Mucosa of descending colon (tissue), 3 donors: Measurements from ENCODE around the gene USP24. TPM values are rescaled to one million over a fixed set of nuclear protein-coding genes. Genes with fewer than 3 reads are reported as not detected.
"Not testable (repeated sequence)": the region's sequence is repeated elsewhere in the genome, so short reads cannot be mapped to it uniquely, and the experiment has no call there.

ENCODE experiments used
- ATAC-seq: fragments of 200-7000 bp; cut with Tn5 transposase; one replicate; pipeline ENCODE4 v1.9.1; 2020; ENCODE audit warnings: mild to moderate bottlenecking, moderate library complexity
- DNase-seq, 3 donors: peaks; one replicate each; pipeline ENCODE4 v3.0.0-alpha.2; 2020
- H3K36me3 ChIP-seq: fragments of 200-600 bp; one replicate; pipeline ENCODE4 v1.8.0; 2021; ENCODE audit warnings: low read depth, mild to moderate bottlenecking
- H3K4me1 ChIP-seq: fragments of 200-600 bp; one replicate; pipeline ENCODE4 v1.8.0; 2021; ENCODE audit warnings: low read depth, mild to moderate bottlenecking
- H3K4me3 ChIP-seq: fragments of 200-600 bp; one replicate; pipeline ENCODE4 v1.8.0; 2021; ENCODE audit warnings: mild to moderate bottlenecking
- H3K9me3 ChIP-seq: fragments of 200-600 bp; one replicate; pipeline ENCODE4 v1.8.0; 2021; ENCODE audit warnings: mild to moderate bottlenecking
- intact Hi-C, 2 donors: fragments of 100-400 bp; cut with DNase I in 1 of 2; cut with micrococcal nuclease in 1 of 2; formaldehyde crosslinking; loops; one replicate each; pipeline versions ENCODE4 v1.11.0 to v1.11.1; 2022; cut with DNase I, micrococcal nuclease
- total RNA-seq, 3 donors: library from RNA; stranded (reverse); fragmentation: NEBNext Ultra II Directional in 2 of 3; extraction: Animal tissue kit (Norgen Biotek cat#: 25700) in 2 of 3; gene quantifications; one replicate each; pipeline versions ENCODE4 v1.2.1 to v1.2.4, GENCODE V29; 2021 to 2023
- TF ChIP-seq, protein P1 (sequence below): fragments of 200-600 bp; IDR thresholded peaks from one replicate; pipeline ENCODE4 v1.8.0; 2022; ENCODE audit warnings: antibody characterized with exemption, mild to moderate bottlenecking
- donor health status: DM: no; HTN: no; CAD: no; lungs with moderate emphysema.
- donor health status: DM: no; HTN: no; CAD: no.
- donor health status: DM: no; HTN: yes; CAD: no.

Gene USP24
- total RNA-seq, 3 donors from 2014 or later, result 35.5 to 51.1 (median 46.2) TPM

DNA sequence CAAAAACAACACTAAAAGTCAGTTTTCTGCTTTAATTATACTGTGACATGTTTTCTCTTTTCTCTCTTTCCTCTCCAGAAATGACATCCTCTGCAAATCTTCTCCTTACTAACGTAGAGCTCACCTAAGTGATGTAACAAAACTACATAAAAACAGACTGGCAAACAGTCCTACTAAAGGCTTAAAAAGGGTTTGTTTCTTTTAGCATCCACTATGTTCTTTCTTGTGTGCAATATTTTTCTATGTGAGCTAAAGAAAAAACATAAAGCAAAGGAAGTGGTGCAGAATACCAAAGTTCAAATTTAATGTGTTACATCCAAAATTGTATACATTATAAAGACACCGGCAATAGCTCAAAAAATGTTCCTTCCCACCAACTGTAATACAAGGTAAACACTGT, 14.5 kb downstream of the USP24 start:
- Histone ChIP-seq H3K4me1 (peaks cover 6% of the 10 kb centered on the region), H3K9me3 (no peaks in the 10 kb centered on the region), H3K4me3 (no peak overlapping the region), H3K36me3 (no peaks in the 10 kb centered on the region)
- ATAC-seq (no peak), DNase-seq (no peak)
- intact Hi-C loops, result no loop called here
- TF ChIP-seq, protein P1, sequence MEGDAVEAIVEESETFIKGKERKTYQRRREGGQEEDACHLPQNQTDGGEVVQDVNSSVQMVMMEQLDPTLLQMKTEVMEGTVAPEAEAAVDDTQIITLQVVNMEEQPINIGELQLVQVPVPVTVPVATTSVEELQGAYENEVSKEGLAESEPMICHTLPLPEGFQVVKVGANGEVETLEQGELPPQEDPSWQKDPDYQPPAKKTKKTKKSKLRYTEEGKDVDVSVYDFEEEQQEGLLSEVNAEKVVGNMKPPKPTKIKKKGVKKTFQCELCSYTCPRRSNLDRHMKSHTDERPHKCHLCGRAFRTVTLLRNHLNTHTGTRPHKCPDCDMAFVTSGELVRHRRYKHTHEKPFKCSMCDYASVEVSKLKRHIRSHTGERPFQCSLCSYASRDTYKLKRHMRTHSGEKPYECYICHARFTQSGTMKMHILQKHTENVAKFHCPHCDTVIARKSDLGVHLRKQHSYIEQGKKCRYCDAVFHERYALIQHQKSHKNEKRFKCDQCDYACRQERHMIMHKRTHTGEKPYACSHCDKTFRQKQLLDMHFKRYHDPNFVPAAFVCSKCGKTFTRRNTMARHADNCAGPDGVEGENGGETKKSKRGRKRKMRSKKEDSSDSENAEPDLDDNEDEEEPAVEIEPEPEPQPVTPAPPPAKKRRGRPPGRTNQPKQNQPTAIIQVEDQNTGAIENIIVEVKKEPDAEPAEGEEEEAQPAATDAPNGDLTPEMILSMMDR, result no peak

DNA sequence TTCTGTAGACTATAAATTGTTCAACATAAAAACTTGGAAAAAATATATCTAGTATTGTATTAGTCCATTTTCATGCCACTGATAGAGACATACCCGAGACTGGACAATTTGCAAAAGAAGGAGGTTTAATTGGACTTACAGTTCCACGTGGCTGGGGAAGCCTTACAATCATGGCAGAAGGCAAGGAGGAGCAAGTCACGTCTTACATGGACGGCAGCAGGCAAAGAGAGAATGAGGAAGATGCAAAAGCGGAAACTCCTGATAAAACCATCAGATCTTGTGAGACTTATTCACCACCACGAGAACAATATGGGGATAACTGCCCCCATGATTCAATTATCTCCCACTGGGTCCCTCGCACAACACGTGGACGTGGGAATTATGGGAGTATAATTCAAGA, 15.4 kb downstream of the USP24 start:
- H3K4me1 ChIP-seq, DNase-seq, H3K4me3 ChIP-seq, H3K36me3 ChIP-seq, ATAC-seq, H3K9me3 ChIP-seq, intact Hi-C loops: not testable (repeated sequence)

DNA sequence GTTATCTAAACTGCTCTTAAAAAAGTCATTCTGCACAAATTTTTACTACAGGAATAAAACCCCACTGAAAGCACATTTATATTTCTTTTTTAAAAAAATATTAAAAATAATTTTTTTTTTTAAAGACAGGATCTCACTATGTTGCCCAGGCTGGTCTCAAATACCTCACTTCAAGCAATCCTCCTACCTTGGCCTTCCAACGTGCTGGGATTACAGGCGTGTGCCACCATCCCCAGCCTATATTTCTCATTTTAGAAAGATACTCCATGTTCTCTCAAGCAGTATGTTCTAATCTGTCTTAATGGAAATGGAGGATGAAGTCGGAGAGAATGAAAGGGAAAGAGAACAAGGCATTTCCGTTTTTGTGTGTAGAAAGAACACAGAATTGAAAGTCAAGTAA, 17.1 kb downstream of the USP24 start:
- peaks cover 3% of the 10 kb centered on the region for H3K4me1 ChIP-seq
- no peak for DNase-seq

DNA sequence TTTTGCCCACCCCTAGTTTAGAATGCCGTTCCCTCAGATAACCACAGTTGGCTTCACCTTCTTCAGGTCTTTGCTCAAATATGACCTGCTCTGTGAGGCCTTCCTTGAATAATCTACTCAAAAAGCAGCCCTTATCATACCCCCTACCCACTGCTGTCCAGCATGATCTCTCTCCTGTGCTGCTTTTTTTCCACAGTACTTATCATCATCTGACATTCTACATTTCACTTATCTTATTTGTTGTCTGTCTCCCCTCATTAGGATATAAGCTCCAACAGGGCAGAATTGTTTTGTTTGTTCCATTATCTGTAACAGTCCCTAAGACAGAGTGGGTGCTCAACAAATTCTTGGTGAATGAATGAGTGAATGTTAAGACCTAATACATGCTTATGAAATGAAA, 18.1 kb downstream of the USP24 start:
- Histone ChIP-seq H3K9me3 (no peaks in the 10 kb centered on the region), H3K4me1 (peaks cover 3% of the 10 kb centered on the region), H3K4me3 (no peak overlapping the region), H3K36me3 (no peaks in the 10 kb centered on the region)
- intact Hi-C loops, result no loop called here
- TF ChIP-seq, protein P1, result no peak
- DNase-seq (no peak), ATAC-seq (no peak)

More for the DNA sequence above, 17.1 kb downstream of the USP24 start:
- no peak for ATAC-seq
- H3K9me3 ChIP-seq, result no peaks in the 10 kb centered on the region
- no peak overlapping the region for H3K4me3 ChIP-seq
- TF ChIP-seq, protein P1, result no peak
- no peaks in the 10 kb centered on the region for H3K36me3 ChIP-seq
- intact Hi-C loops, result no loop called here

DNA sequence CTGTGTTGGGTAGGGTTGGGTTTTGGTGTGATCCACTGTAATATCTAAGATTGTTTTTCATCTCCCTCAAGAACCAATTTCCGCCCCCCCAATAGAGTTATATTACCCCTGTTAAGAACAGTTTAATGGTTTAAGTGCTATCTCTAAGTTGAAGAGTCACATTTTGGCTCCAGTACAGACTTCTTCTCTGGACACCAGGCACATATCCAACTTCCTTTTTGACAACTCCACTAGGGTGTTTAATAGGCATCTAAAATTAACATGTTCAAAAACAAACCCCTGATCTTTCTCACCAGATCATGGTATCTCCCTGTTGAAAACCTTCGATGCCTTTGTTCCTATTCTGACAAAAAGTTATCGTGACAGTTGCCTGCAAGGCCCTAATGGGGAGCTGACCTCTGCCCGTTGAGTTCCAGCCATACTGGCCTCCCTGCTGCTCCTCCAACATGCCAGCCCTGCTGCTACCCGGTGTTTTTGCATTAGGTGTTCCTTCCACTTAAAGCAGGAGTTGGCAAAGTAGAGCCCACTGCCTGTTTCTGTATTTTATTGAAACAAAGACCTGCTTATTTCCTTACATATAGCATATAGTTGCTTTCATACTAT, 18.6 kb downstream of the USP24 start:
- Histone ChIP-seq H3K4me3 (no peak overlapping the region), H3K9me3 (no peaks in the 10 kb centered on the region), H3K36me3 (no peaks in the 10 kb centered on the region), H3K4me1 (peaks cover 3% of the 10 kb centered on the region)
- TF ChIP-seq, protein P1, result no peak
- DNase-seq (no peak), ATAC-seq (no peak)
- intact Hi-C loops, result no loop called here

DNA sequence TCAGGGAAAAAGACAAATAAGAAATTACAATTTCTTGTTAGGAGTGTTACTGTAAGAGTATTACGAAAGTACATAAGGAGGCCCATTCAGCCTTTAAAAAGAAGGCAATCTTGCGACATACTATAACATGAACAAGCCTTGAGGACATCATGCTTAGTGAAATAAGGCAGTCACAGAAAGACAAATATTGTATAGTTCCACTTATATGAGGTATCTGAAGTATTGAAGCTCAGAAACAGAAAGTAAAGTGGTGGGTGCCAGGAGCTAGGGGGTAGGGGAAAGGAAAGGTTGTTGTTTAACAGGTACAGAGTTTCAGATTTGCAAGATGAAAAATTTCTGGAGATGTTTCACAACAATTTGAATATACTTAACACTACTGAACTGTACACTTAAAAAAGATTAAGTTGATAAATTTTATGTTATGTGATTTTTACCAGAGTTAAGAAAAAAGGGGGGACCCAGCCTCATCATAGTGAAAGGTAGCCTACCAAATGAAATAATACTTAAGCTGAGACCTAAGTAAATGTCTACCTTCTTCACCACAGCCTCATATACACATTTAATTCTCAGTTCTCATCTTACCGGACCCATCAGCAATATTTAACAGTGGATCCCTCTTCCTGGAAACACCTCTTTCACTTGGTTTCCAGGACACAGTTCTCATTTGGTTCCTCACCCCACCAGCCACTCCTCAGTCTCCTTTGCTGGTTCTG, 19.5 kb downstream of the USP24 start:
- peaks cover 8% of the 10 kb centered on the region for H3K4me1 ChIP-seq

More for the DNA sequence above, 19.5 kb downstream of the USP24 start:
- no peak overlapping the region for H3K4me3 ChIP-seq
- intact Hi-C loops, result no loop called here
- TF ChIP-seq, protein P1, result no peak
- H3K36me3 ChIP-seq, result no peaks in the 10 kb centered on the region
- no peaks in the 10 kb centered on the region for H3K9me3 ChIP-seq
- DNase-seq, result no peak
- ATAC-seq, result no peak
